Non-pigmented ciliary epithelial cell (primary cell): ENCODE data around the gene HCRT.

Experiments
- DNase-seq: peaks from one replicate; pipeline ENCODE4 v3.0.0-alpha.2; 2010; ENCODE audit warnings: low read depth

The HCRT gene

GRCh38 chr17:42138749-42139492 lies 46.3 kb downstream of the HCRT start:
- DNase-seq: no peak

GRCh38 chr17:42136654-42137051 lies 48.6 kb downstream of the HCRT start:
- no peak for DNase-seq

- DNase-seq: no peak
These were observed 49.3 kb downstream of the HCRT start for GRCh38 chr17:42135664-42136653.

GRCh38 chr17:42135151-42135550 lies 50.1 kb downstream of the HCRT start:
- no peak for DNase-seq
